Fibroblast of pulmonary artery (primary cell): ENCODE measurements around the gene STAG1.
"Not testable (repeated sequence)": the region's sequence is repeated elsewhere in the genome, so short reads cannot be mapped to it uniquely, and the experiment has no call there.

Experiments used
- DNase-seq: peaks from one replicate; pipeline ENCODE4 v3.0.0-alpha.2; 2010; ENCODE audit warnings: low read depth
- H3K4me3 ChIP-seq: replicated peaks from 2 replicates; pipeline ENCODE4 v1.5.1; 2011; ENCODE audit warnings: low read depth, mild to moderate bottlenecking, control low read depth, low read length, moderate library complexity
- CTCF ChIP-seq: IDR thresholded peaks from 2 replicates; pipeline ENCODE4 v1.5.1; 2011; ENCODE audit warnings: mild to moderate bottlenecking, control low read depth, low read length, inconsistent platforms; ENCODE audit errors: missing control alignments

The STAG1 gene

GRCh38 chr3:136753326-136753939 is 1.3 kb upstream of the STAG1 start:
- peak overlapping the region; percentile 63 for H3K4me3 ChIP-seq
- no peak for TF ChIP-seq CTCF
- no peak for DNase-seq

GRCh38 chr3:136752422-136753325 is 496 bp upstream of the STAG1 start:
- peak; percentile 31 for TF ChIP-seq CTCF
- H3K4me3 ChIP-seq = peak overlapping the region; percentile 75
- peak; percentile 99 for DNase-seq

- no peak for TF ChIP-seq CTCF
- DNase-seq = peak; percentile 85
- H3K4me3 ChIP-seq = peak overlapping the region; percentile 75
Observed at GRCh38 chr3:136751316-136752171, 634 bp downstream of the STAG1 start.

- H3K4me3 ChIP-seq = peak overlapping the region; percentile 75
- DNase-seq = peak; percentile 66
- TF ChIP-seq CTCF = no peak
Observed at GRCh38 chr3:136750897-136751315, 1.3 kb downstream of the STAG1 start.

GRCh38 chr3:136750209-136750896 is 1.8 kb downstream of the STAG1 start:
- peak overlapping the region; percentile 75 for H3K4me3 ChIP-seq
- no peak for TF ChIP-seq CTCF
- DNase-seq = peak; percentile 19

GRCh38 chr3:136749602-136750001 is 2.6 kb downstream of the STAG1 start:
- not testable (repeated sequence) for DNase-seq
- H3K4me3 ChIP-seq = peak overlapping the region; percentile 75
